ENCODE data around the gene LRRC3.

Gene LRRC3

DNA sequence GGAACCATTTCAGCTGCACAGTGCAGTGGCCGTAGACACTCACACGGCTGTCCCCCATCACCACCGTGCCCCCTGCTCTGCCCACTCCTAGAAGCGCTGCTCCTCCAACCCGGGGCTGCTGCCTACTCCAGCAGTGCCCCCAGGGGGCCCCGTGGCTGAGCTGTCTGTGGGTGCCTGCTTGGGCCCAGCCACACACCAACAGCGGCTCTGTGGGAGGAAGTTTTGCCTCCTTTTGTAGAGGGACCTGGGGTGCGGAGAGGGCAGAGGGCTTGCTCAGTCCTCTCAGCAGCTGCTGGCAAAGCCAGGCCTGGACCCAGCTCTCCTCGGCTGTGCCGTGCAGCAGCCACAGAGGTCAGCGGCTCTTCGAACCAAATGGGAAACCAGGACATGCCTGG is 11.4 kb upstream of the LRRC3 start:
- TF ChIP-seq, protein P1, sequence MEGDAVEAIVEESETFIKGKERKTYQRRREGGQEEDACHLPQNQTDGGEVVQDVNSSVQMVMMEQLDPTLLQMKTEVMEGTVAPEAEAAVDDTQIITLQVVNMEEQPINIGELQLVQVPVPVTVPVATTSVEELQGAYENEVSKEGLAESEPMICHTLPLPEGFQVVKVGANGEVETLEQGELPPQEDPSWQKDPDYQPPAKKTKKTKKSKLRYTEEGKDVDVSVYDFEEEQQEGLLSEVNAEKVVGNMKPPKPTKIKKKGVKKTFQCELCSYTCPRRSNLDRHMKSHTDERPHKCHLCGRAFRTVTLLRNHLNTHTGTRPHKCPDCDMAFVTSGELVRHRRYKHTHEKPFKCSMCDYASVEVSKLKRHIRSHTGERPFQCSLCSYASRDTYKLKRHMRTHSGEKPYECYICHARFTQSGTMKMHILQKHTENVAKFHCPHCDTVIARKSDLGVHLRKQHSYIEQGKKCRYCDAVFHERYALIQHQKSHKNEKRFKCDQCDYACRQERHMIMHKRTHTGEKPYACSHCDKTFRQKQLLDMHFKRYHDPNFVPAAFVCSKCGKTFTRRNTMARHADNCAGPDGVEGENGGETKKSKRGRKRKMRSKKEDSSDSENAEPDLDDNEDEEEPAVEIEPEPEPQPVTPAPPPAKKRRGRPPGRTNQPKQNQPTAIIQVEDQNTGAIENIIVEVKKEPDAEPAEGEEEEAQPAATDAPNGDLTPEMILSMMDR (IDR thresholded peaks at IDR 0.05; ENCODE audit: extremely low read depth, insufficient read depth, missing control alignments) = no peak
- no peak for DNase-seq (ENCODE audit: low spot score)
- in situ Hi-C loops (cut with MboI; ENCODE audit: low pct_unique_long_range_greater_than_20kb, low sequenced_read_pairs, unreplicated experiment) = no loop called here

GRCh38 chr21:44444286-44444931 is 10.9 kb upstream of the LRRC3 start:
- TF ChIP-seq, protein P1 (IDR thresholded peaks at IDR 0.05; ENCODE audit: extremely low read depth, insufficient read depth, missing control alignments) = no peak
- DNase-seq (ENCODE audit: low spot score) = no peak
- in situ Hi-C loops (cut with MboI; ENCODE audit: low pct_unique_long_range_greater_than_20kb, low sequenced_read_pairs, unreplicated experiment) = no loop called here

GRCh38 chr21:44445145-44445812 is 10.0 kb upstream of the LRRC3 start:
- in situ Hi-C loops (cut with MboI; ENCODE audit: low pct_unique_long_range_greater_than_20kb, low sequenced_read_pairs, unreplicated experiment) = no loop called here
- DNase-seq (ENCODE audit: low spot score) = no peak
- TF ChIP-seq, protein P1 (IDR thresholded peaks at IDR 0.05; ENCODE audit: extremely low read depth, insufficient read depth, missing control alignments) = no peak

- TF ChIP-seq, protein P1 (IDR thresholded peaks at IDR 0.05; ENCODE audit: extremely low read depth, insufficient read depth, missing control alignments) = no peak
- in situ Hi-C loops (cut with MboI; ENCODE audit: low pct_unique_long_range_greater_than_20kb, low sequenced_read_pairs, unreplicated experiment) = no loop called here
- DNase-seq (ENCODE audit: low spot score) = no peak
These were observed 6.6 kb upstream of the LRRC3 start for GRCh38 chr21:44448651-44449131.

DNA sequence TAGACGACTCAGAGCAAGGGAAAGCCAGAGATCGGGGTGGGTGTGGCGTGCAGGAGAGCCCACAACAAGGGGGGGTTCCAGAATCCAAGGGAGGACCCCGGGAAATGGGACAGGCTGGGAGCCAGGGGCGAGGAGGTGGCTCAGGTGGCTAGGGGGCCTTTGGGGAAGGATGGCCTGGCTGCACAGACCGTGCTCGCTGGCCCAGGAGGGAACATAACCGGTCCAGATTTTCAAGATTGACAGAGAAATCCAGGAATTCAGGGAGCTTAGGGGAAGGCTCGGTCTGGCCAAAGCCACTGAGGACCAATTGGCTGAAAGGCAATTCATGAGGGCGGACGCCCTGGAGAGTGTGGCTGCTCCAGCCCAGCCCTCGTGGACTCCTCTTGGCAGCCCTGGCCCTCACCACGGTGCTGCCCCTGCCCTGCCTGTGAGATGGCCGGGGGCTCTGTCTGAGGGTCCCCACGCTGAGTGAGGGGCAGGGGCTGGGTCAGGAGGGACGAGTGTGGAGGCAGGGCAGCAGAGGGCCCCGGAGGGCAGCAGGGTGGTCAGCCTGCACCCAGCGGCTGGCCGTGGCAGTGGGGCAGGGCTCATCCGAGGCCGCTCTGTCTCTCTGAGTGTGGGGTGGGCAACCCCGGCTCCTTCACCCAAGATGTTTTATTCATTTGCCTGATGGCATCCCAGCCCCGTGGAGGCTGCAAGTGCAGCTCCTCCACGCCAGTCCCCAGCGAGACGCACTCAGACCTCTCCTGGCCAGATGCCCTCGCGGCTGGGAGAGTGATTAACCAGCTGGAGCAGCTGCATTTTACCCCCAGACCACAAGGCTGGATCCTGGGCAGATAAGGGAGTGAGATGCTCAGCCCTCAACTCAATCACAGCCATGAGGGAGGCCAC is 5.6 kb upstream of the LRRC3 start:
- TF ChIP-seq, protein P1 (IDR thresholded peaks at IDR 0.05; ENCODE audit: extremely low read depth, insufficient read depth, missing control alignments) = no peak
- in situ Hi-C loops (cut with MboI; ENCODE audit: low pct_unique_long_range_greater_than_20kb, low sequenced_read_pairs, unreplicated experiment) = loop anchor here (25.0 kb wide), 1 partner anchor 362 kb away; no protein-coding TSS in a partner anchor
- DNase-seq (ENCODE audit: low spot score) = no peak

DNA sequence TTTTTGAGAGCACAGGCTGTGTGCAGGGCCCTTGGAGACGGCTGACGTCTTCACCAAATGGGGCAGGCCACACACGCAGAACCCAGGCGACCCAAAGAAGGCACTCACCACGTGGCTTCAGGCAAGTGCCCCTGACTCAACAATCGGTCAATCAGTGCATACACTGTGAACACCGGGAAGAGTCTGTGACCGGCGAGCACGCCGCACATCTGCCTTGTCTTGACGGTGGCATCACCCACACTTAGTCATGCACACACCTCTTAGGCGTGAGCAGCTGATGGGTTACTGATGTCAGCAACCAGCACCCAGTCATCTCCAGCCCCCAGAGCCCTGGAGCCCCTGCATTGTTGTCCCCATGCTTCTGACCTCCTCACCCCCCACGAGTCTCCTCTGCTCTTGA is 4.9 kb upstream of the LRRC3 start:
- in situ Hi-C loops (cut with MboI; ENCODE audit: low pct_unique_long_range_greater_than_20kb, low sequenced_read_pairs, unreplicated experiment) = loop anchor here (25.0 kb wide), 1 partner anchor 363 kb away; no protein-coding TSS in a partner anchor
- no peak for DNase-seq (ENCODE audit: low spot score)
- TF ChIP-seq, protein P1 (IDR thresholded peaks at IDR 0.05; ENCODE audit: extremely low read depth, insufficient read depth, missing control alignments) = no peak
